CD4-positive, alpha-beta memory T cell (primary cell): Measurements from ENCODE around the gene COL5A3. TPM values are rescaled to one million over a fixed set of nuclear protein-coding genes. Genes with fewer than 3 reads are reported as not detected.
A peak's percentile ranks its signal among the peaks of the same experiment; 100 is the strongest.

Source experiments
- CTCF ChIA-PET: fragments of 350-600 bp; sonication (Branson Sonifier 250); formaldehyde crosslinking; loops from one replicate; lab custom pipeline; 2021; ENCODE audit warnings: inconsistent platforms; ENCODE audit not compliant: partially characterized antibody; lab: Charles Lee
- POLR2A ChIA-PET: fragments of 350-600 bp; sonication (Branson Sonifier 250); formaldehyde crosslinking; loops from one replicate; lab custom pipeline; 2021; ENCODE audit not compliant: partially characterized antibody; lab: Charles Lee
- DNase-seq, 5 donors: peaks; one replicate each; pipeline versions ENCODE4 v3.0.0 to v3.0.0-alpha.2; 2020 to 2022; ENCODE audit warnings: mixed read lengths in 1 of 5
- H3K27ac ChIP-seq: one replicate; pipeline ENCODE4 v1.7.0; 2013; ENCODE audit warnings: low read depth, low read length
- H3K27me3 ChIP-seq: 2 replicates; pipeline ENCODE4 v1.7.0; 2013; ENCODE audit warnings: mild to moderate bottlenecking, low read length, moderate library complexity; ENCODE audit not compliant: insufficient read depth
- H3K36me3 ChIP-seq: 2 replicates; pipeline ENCODE4 v1.7.0; 2013; ENCODE audit warnings: mild to moderate bottlenecking, low read length, moderate library complexity; ENCODE audit not compliant: insufficient read depth
- H3K4me1 ChIP-seq: 2 replicates; pipeline ENCODE4 v1.7.0; 2013; ENCODE audit warnings: mild to moderate bottlenecking, low read length, moderate library complexity; ENCODE audit not compliant: insufficient read depth
- H3K4me3 ChIP-seq, 2 donors: one replicate each; pipeline ENCODE4 v1.7.0; 2013; ENCODE audit warnings: low read length in 2 of 2, mild to moderate bottlenecking in 1 of 2
- H3K9me3 ChIP-seq, 2 donors: one replicate each; pipeline ENCODE4 v1.7.0; 2013; ENCODE audit warnings: low read length in 2 of 2, control low read depth in 1 of 2; ENCODE audit not compliant: control insufficient read depth in 1 of 2
- H3K27ac Mint-ChIP-seq, 7 donors: one replicate each; pipeline ENCODE4 v1.8.0; 2020 to 2021; ENCODE audit warnings: mixed read lengths in 7 of 7, mild to moderate bottlenecking in 6 of 7, inconsistent platforms in 3 of 7, moderate library complexity in 3 of 7
- H3K27me3 Mint-ChIP-seq, 2 donors: one replicate each; pipeline ENCODE4 v1.8.0; 2020 to 2021; ENCODE audit warnings: mixed read lengths in 2 of 2
- H3K36me3 Mint-ChIP-seq, 2 donors: one replicate each; pipeline ENCODE4 v1.8.0; 2020 to 2021; ENCODE audit warnings: mixed read lengths in 2 of 2, inconsistent platforms in 1 of 2, mild to moderate bottlenecking in 1 of 2
- H3K4me1 Mint-ChIP-seq, 4 donors: one replicate each; pipeline ENCODE4 v1.8.0; 2020 to 2021; ENCODE audit warnings: mixed read lengths in 4 of 4, mild to moderate bottlenecking in 1 of 4
- H3K4me3 Mint-ChIP-seq, 8 donors: one replicate each; pipeline ENCODE4 v1.8.0; 2020 to 2021; ENCODE audit warnings: mixed read lengths in 8 of 8, mild to moderate bottlenecking in 7 of 8, moderate library complexity in 6 of 8, inconsistent platforms in 3 of 8
- H3K9me3 Mint-ChIP-seq, 8 donors: one replicate each; pipeline ENCODE4 v1.8.0; 2020 to 2021; ENCODE audit warnings: mixed read lengths in 8 of 8, mild to moderate bottlenecking in 5 of 8, inconsistent platforms in 3 of 8, moderate library complexity in 1 of 8
- intact Hi-C: fragments of 100-400 bp; cut with micrococcal nuclease; formaldehyde crosslinking; loops from one replicate; pipeline ENCODE4 v1.15.1; 2023
- polyA plus RNA-seq, 2 donors: library from polyadenylated mRNA; unstranded; fragments of 300-500 nt; fragmentation: Illumina TruSeq; gene quantifications; one replicate each; pipeline ENCODE4 v1.2.3, GENCODE V29; 2021
- total RNA-seq, 2 experiments: library from RNA; stranded (reverse); gene quantifications; one replicate each; pipeline ENCODE4 v1.2.3, GENCODE V29; 2021

Gene COL5A3
- total and polyA plus RNA-seq, 4 experiments from 2014 or later = 0.07 to 4.3 (median 2.0) TPM

DNA sequence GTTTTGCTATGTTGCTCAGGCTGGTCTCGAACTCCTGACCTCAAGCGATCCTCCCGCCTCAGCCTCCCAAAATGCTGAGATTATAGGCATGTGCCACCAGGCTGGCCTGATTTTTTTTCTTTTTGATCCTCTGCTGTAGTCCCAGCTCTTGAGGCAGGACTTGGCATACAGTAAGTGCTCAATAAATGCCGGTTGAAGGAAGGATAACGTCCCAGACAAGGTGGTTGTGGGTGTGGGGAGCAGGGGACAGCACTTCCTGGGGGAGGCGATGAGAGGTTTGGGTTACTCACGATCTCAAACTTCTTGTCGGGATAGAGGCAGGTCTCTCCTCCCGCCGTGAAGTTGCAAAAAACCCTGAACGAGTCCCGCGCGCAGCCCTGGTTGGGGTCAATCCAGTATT is 44.3 kb downstream of the COL5A3 start:
- Histone ChIP-seq H3K27ac (no peak overlapping the region), H3K36me3 (no peaks in the 10 kb centered on the region), H3K4me3 (no peak overlapping the region), H3K27me3 (peaks cover 3% of the 10 kb centered on the region), H3K4me1 (no peaks in the 10 kb centered on the region), H3K9me3 (no peaks in the 10 kb centered on the region)
- H3K9me3 Mint-ChIP-seq = peaks cover 0 to 1% (median 0%) of the 10 kb centered on the region in 8 donors
- ChIA-PET CTCF (no interaction called here), POLR2A (no interaction called here)
- peaks cover 26 to 38% of the 10 kb centered on the region in 2 donors for H3K27me3 Mint-ChIP-seq
- no peaks in the 10 kb centered on the region for H3K36me3 Mint-ChIP-seq
- H3K27ac Mint-ChIP-seq = no peak overlapping the region
- no peak overlapping the region for H3K4me3 Mint-ChIP-seq
- intact Hi-C loops = no loop called here
- DNase-seq = no peak
- peaks cover 2 to 4% (median 2%) of the 10 kb centered on the region in 4 donors for H3K4me1 Mint-ChIP-seq

DNA sequence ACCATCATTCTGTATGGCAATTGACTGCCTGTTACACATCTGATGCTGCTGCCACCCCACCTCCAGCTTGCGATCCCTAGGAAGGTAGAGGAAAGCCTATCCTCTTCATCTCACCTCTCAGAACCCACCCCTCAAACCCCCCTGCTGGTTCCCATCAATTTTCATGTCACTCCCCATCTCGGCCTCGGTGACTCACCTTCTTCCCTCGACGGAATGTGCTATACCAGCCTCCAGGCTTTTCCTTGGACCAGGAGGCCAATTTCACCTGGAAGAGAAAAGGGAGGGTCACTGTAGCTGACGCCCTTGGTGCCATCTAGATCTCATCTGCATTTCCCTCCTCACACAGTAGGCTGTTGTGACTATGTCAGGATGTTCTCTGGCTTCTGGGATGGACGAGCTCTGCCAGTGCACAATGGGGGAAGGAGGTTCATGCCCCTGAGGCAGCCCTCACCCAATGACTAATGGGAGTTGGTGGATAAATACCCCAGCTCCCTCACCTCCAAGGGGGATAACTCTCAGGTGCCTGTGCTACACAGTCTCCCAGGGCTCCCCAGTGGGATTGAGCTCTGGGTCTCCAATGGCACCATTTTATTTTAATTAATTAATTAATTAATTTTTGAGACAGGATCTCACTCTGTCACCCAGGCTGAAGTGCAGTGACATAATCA is 47.5 kb downstream of the COL5A3 start:
- Mint-ChIP-seq H3K27ac (peak overlapping the region in 1 of 7 donors; percentile 43), H3K9me3 (peaks cover 0 to 1% (median 0%) of the 10 kb centered on the region in 8 donors), H3K4me1 (peaks cover 0 to 4% (median 2%) of the 10 kb centered on the region in 4 donors), H3K36me3 (no peaks in the 10 kb centered on the region), H3K27me3 (peaks cover 15 to 25% of the 10 kb centered on the region in 2 donors), H3K4me3 (no peak overlapping the region)
- H3K4me1 ChIP-seq = no peaks in the 10 kb centered on the region
- ChIA-PET POLR2A (no interaction called here), CTCF (interaction anchor here (0.6 kb wide), 2 partner anchors 94 to 739 kb away, joined by 3 to 4 read pairs; partner anchors contain the start of gene QTRT1)
- no peak overlapping the region for H3K4me3 ChIP-seq
- H3K36me3 ChIP-seq = no peaks in the 10 kb centered on the region
- DNase-seq = no peak
- no peaks in the 10 kb centered on the region for H3K9me3 ChIP-seq
- H3K27me3 ChIP-seq = peaks cover 3% of the 10 kb centered on the region
- intact Hi-C loops = no loop called here
- H3K27ac ChIP-seq = no peak overlapping the region

DNA sequence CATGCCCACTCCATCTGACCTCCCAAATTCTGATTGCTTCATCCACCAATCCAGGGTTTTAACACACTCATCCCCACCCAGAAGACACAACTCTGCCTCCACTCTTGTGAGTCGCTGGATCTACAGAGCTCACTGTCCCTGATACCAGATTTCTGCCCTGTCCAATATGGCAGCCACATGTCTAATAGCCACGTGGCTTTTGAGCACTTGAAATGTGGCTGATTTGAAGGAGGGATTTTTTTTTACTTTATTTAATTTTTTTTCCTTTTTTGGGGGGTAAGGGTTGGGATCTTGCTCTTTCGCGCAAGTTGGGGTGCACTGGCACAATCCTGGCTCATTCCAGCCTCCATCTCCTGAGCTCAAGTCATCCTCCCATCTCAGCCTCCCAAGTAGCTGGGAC is 49.2 kb downstream of the COL5A3 start:
- H3K36me3 Mint-ChIP-seq = no peaks in the 10 kb centered on the region
- POLR2A ChIA-PET = interaction anchor here (0.6 kb wide), 1 partner anchor 939 kb away, joined by 3 read pairs; no protein-coding TSS in a partner anchor
- peak overlapping the region in 1 of 7 donors; percentile 80 for H3K27ac Mint-ChIP-seq
- Histone ChIP-seq H3K4me1 (no peaks in the 10 kb centered on the region), H3K9me3 (no peaks in the 10 kb centered on the region), H3K36me3 (no peaks in the 10 kb centered on the region), H3K4me3 (no peak overlapping the region), H3K27me3 (no peaks in the 10 kb centered on the region), H3K27ac (no peak overlapping the region)
- intact Hi-C loops = no loop called here
- peaks cover 0 to 1% (median 0%) of the 10 kb centered on the region in 8 donors for H3K9me3 Mint-ChIP-seq
- CTCF ChIA-PET = interaction anchor here (0.6 kb wide), 1 partner anchor 149 kb away, joined by 4 read pairs; no protein-coding TSS in a partner anchor
- no peak for DNase-seq
- no peaks in the 10 kb centered on the region for H3K4me1 Mint-ChIP-seq
- H3K4me3 Mint-ChIP-seq = no peak overlapping the region
- peaks cover 10 to 22% of the 10 kb centered on the region in 2 donors for H3K27me3 Mint-ChIP-seq

DNA sequence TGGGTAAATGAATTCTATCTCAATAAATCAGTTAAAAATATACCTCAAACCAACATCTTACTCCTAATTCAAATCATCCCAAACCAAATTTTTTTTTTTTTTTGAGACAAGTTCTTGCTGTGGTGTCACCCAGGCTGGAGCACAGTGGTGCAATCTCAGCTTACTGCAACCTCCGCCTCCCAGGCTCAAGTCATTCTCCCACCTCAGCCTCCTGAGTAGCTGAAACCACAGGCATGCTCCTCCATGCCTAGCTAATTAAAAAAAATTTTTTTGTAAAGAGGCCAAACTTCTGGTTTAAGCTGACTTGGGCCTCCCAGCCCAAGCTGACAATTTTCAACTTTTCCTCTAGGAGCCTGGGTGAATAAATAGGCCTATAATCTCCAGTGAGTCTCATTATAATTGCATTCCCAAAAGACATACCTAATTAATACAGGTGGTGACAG is 51.9 kb downstream of the COL5A3 start:
- no peaks in the 10 kb centered on the region for H3K9me3 ChIP-seq
- intact Hi-C loops = no loop called here

DNA sequence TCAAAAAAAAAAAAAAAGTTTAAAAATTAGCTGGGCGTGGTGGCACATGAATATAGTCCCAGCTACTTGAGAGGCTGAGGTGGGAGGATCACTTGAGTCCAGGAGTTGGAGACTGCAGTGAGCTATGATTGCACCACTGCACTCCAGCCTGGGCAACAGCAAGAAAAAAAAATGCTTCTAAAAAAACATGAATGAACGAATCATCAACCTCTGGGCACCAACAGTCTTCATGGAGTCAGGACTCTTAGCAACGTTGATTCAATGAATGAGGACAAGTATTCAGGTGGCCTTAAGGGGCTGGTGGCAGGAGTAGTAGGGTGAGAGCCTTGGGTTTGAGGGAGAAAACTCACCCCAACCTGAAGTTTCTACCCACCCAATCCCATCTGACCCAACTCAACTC is 53.3 kb downstream of the COL5A3 start:
- no peaks in the 10 kb centered on the region for H3K27me3 ChIP-seq
- no peaks in the 10 kb centered on the region for H3K9me3 ChIP-seq
- Mint-ChIP-seq H3K4me3 (no peak overlapping the region), H3K27me3 (peaks cover 6 to 11% of the 10 kb centered on the region in 2 donors), H3K4me1 (no peaks in the 10 kb centered on the region), H3K27ac (no peak overlapping the region), H3K9me3 (no peaks in the 10 kb centered on the region), H3K36me3 (no peaks in the 10 kb centered on the region)
- ChIA-PET CTCF (no interaction called here), POLR2A (no interaction called here)
- no peak for DNase-seq
- no peaks in the 10 kb centered on the region for H3K36me3 ChIP-seq
- H3K27ac ChIP-seq = no peak overlapping the region
- intact Hi-C loops = no loop called here
- H3K4me3 ChIP-seq = no peak overlapping the region
- H3K4me1 ChIP-seq = no peaks in the 10 kb centered on the region

More for the DNA sequence above, 51.9 kb downstream of the COL5A3 start:
- no peaks in the 10 kb centered on the region for H3K36me3 Mint-ChIP-seq
- Histone ChIP-seq H3K4me3 (no peak overlapping the region), H3K36me3 (no peaks in the 10 kb centered on the region), H3K27ac (no peak overlapping the region), H3K4me1 (no peaks in the 10 kb centered on the region), H3K27me3 (no peaks in the 10 kb centered on the region)
- no peak overlapping the region for H3K27ac Mint-ChIP-seq
- no peak overlapping the region for H3K4me3 Mint-ChIP-seq
- H3K4me1 Mint-ChIP-seq = no peaks in the 10 kb centered on the region
- CTCF ChIA-PET = interaction anchor here (0.6 kb wide), 1 partner anchor 300 kb away, joined by 3 read pairs; no protein-coding TSS in a partner anchor
- POLR2A ChIA-PET = no interaction called here
- DNase-seq = no peak
- H3K27me3 Mint-ChIP-seq = peaks cover 7 to 14% of the 10 kb centered on the region in 2 donors
- H3K9me3 Mint-ChIP-seq = peaks cover 0 to 1% (median 0%) of the 10 kb centered on the region in 8 donors

DNA sequence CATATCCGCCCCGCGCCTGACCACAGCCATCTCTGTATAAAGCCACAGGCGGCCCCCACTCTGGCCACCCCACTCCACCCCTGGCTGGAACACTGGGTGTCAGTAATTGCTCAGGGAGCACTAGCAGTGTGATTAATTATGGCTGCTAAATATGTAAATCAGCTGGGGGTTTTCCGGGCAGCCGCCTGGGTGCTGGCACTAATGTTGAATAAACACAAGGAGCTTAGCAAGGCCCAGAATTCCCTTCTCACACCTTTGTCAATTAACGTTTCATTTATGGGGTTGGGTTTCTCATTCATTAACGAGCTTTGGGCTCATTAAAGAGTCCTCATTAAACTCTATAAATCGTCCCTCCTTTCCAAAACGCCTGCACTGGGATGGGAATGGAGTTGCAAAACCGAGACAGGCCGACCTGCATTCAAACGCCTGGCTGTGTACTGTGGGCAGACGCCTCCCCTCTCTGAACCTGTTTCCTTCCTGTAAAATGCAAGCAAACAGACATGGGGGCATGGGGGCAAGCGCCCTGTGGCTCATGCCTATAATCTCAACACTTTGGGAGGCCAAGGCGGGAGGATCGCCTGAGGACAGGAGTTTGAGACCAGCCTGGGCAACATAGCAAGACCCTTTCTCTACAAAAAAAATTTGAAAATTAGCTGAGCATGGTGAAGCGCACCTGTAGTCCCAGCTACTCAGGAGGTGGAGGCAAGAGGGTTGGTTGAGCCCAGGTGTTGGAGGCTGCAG is 56.3 kb downstream of the COL5A3 start:
- H3K4me3 Mint-ChIP-seq = no peak overlapping the region

DNA sequence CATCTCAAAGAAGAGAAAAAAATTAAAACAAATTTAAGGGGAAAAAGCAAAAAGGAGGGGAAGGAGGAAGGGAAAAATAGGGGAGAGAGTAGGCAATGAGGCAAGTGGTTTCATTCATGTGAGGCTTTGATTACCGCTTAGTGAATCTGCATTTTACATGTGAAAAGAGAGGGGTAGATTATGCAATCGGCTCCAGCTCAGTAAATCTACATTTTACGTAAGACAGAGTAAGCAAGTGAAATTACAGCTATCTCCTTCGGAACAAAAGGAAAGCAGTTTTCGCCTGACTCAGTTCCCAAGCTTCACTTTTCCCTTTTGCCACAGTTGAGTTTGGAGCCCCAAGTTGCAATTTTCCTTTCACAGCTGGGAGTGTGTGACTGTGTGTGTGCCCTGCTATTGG is 58.0 kb downstream of the COL5A3 start:
- intact Hi-C loops = no loop called here
- Histone ChIP-seq H3K36me3 (no peaks in the 10 kb centered on the region), H3K27me3 (no peaks in the 10 kb centered on the region), H3K4me3 (no peak overlapping the region), H3K27ac (no peak overlapping the region), H3K4me1 (no peaks in the 10 kb centered on the region), H3K9me3 (no peaks in the 10 kb centered on the region)
- Mint-ChIP-seq H3K4me3 (no peak overlapping the region), H3K27ac (no peak overlapping the region), H3K9me3 (no peaks in the 10 kb centered on the region), H3K27me3 (peaks cover 13 to 14% of the 10 kb centered on the region in 2 donors), H3K4me1 (no peaks in the 10 kb centered on the region), H3K36me3 (no peaks in the 10 kb centered on the region)
- CTCF ChIA-PET = interaction anchor here (1.4 to 1.5 kb wide), 3 partner anchors 19 to 48 kb away, joined by 3 to 6 read pairs (median 4); no protein-coding TSS in a partner anchor
- POLR2A ChIA-PET = no interaction called here
- DNase-seq = no peak

More for the DNA sequence above, 56.3 kb downstream of the COL5A3 start:
- no peaks in the 10 kb centered on the region for H3K9me3 ChIP-seq
- intact Hi-C loops = no loop called here
- H3K27ac ChIP-seq = no peak overlapping the region
- no peak overlapping the region for H3K4me3 ChIP-seq
- POLR2A ChIA-PET = no interaction called here
- no peaks in the 10 kb centered on the region for H3K36me3 Mint-ChIP-seq
- H3K27me3 ChIP-seq = no peaks in the 10 kb centered on the region
- DNase-seq = no peak
- no peaks in the 10 kb centered on the region for H3K4me1 Mint-ChIP-seq
- no peaks in the 10 kb centered on the region for H3K36me3 ChIP-seq
- H3K4me1 ChIP-seq = no peaks in the 10 kb centered on the region
- H3K27ac Mint-ChIP-seq = peak overlapping the region in 3 of 7 donors; percentile 53 to 67 (median 53)
- H3K27me3 Mint-ChIP-seq = peaks cover 8 to 10% of the 10 kb centered on the region in 2 donors
- no peaks in the 10 kb centered on the region for H3K9me3 Mint-ChIP-seq
- CTCF ChIA-PET = interaction anchor here (0.9 to 2.1 kb wide), 5 partner anchors 21 to 73 kb away, joined by 3 to 6 read pairs (median 4); no protein-coding TSS in a partner anchor
